Activated CD4-positive, alpha-beta T cell treated with anti-CD3 and anti-CD28 coated beads for 1 hour (primary cell): ENCODE measurements around the gene IQGAP1.

ENCODE experiments used
- DNase-seq: peaks from one replicate; pipeline ENCODE4 v3.0.0-alpha.2; 2020

Gene IQGAP1

DNA sequence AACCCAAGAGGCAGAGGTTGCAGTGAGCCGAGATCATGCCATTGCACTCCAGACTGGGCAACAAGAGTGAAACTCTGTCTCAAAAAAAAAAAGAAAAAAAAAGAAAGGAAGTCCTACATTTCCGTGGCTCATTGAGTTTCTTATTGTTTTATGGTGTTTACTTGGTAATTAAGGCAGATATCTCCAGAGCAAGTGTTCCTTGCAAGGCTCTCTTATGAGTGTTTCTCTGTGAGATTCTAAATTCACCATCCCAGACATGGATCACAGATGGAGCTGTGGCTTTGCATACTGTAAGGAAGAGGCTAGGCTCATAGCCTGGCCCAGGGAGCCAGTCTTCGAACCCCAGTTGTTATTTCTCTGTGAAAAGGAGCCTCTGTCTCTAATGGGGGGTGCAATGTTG is 53.0 kb downstream of the IQGAP1 start:
- DNase-seq = no peak

- DNase-seq = no peak
These were observed 54.4 kb downstream of the IQGAP1 start for GRCh38 chr15:90442423-90442822.

GRCh38 chr15:90449206-90449735 is 61.2 kb downstream of the IQGAP1 start:
- DNase-seq = no peak

DNA sequence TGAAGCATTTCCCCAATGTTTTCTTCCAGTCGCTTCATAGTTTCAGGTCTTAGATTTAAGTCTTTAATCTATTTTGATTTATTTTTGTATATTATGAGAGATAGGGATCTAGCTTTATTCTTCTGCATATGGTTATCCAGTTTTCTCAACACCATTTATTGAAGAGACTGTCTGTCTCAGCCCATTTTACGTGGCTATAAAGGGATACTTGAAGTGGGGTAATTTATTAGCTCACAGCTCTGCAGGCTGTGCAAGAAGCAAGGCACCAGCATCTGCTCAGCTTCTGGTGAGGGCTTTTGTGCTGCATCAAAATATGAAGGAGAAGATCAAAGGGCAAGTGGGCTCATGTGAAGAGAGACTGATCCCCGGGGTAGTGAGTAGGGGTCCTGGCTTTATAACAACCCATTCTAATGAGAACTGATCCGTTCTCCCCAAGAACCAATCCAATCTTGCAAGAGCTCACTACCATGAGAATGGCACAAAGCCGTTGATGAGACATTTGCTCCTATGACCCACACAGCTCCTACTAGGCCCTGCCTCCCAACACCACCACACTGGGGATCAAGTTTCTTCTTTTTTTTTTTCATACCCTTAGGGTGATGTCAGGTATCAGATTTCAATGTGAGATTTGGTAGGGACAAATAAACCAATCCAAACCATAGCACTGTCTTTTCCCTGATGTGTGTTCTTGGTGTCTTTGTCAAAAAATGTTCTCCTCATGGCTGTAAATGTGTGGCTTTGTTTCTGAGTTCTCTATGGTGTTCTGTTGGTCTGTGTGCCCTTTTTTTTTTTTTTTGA is 63.2 kb downstream of the IQGAP1 start:
- DNase-seq = no peak

GRCh38 chr15:90456236-90456635 is 68.2 kb downstream of the IQGAP1 start:
- DNase-seq = no peak

GRCh38 chr15:90458061-90458460 is 70.0 kb downstream of the IQGAP1 start:
- no peak for DNase-seq

- no peak for DNase-seq
These were observed 71.3 kb downstream of the IQGAP1 start for GRCh38 chr15:90459368-90459767.

GRCh38 chr15:90460142-90460824 is 72.2 kb downstream of the IQGAP1 start:
- no peak for DNase-seq

- DNase-seq = no peak
These were observed 75.3 kb downstream of the IQGAP1 start for GRCh38 chr15:90463381-90463780.

GRCh38 chr15:90465140-90465929 is 77.3 kb downstream of the IQGAP1 start:
- DNase-seq = no peak

DNA sequence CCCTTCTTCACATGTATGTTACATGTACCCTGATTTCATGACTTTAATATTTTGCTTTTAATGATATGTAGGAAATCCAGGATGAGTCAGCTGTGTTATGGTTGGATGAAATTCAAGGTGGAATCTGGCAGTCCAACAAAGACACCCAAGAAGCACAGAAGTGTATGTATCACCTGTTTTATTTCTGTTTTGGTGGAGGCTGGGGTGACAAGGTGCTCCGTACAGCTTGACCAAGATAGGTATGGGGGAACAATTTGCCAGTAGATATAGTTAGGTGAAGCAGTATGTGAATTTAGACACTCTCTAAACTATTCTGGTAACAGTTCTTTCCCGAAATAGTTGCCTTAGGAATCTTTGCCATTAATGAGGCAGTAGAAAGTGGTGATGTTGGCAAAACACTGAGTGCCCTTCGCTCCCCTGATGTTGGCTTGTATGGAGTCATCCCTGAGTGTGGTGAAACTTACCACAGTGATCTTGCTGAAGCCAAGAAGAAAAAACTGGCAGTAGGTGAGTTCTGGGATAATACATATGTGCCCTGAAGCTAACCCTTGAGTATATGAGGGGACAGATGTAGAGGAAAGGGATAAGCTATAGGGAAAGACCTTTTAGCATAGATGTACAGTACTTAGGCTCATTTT is 78.0 kb downstream of the IQGAP1 start:
- DNase-seq = no peak

DNA sequence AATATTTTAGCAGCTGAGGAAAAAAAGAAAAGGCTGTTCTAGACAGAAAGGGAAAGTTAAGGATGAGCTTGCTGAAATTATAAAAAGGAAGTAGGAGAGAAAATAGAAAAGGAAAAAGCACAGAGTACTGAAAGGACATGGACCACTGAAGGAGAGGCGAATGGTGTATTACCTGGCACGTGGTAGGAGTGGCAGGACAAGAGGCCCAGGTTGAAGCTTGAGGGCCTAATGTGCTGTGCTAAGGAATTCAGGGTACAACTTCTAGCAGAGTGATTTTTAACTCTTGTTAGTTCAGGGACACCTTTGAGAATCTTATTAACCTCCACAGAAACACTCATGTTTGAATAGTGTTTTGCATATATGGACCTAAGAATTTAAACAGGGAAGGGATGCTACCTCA is 81.7 kb downstream of the IQGAP1 start:
- no peak for DNase-seq

DNA sequence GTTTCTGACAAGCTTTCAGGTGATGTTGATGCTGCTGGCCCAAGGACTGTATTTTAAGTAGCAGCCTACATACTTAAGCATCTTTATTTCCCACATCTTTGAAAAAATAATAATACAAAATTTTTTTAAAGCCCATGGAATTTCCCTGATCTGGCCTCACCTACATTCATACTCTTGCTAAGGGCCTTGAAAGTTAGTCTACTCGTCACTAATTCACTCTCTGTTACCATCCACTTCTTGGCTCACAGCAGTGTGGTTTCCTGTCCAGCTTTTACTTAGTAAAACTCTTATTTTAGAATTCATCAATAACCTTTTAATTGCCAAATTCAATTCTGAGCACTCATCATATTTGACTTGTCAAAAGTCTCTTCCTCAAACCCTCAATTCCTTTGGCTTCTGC is 82.4 kb downstream of the IQGAP1 start:
- no peak for DNase-seq

GRCh38 chr15:90471126-90471525 is 83.1 kb downstream of the IQGAP1 start:
- DNase-seq = no peak

GRCh38 chr15:90471769-90472168 is 83.7 kb downstream of the IQGAP1 start:
- no peak for DNase-seq

- no peak for DNase-seq
These were observed 90.9 kb downstream of the IQGAP1 start for GRCh38 chr15:90478846-90479481.

GRCh38 chr15:90479656-90480055 is 91.6 kb downstream of the IQGAP1 start:
- no peak for DNase-seq

- DNase-seq = peak; percentile 10
These were observed 93.0 kb downstream of the IQGAP1 start for GRCh38 chr15:90481023-90481422.

DNA sequence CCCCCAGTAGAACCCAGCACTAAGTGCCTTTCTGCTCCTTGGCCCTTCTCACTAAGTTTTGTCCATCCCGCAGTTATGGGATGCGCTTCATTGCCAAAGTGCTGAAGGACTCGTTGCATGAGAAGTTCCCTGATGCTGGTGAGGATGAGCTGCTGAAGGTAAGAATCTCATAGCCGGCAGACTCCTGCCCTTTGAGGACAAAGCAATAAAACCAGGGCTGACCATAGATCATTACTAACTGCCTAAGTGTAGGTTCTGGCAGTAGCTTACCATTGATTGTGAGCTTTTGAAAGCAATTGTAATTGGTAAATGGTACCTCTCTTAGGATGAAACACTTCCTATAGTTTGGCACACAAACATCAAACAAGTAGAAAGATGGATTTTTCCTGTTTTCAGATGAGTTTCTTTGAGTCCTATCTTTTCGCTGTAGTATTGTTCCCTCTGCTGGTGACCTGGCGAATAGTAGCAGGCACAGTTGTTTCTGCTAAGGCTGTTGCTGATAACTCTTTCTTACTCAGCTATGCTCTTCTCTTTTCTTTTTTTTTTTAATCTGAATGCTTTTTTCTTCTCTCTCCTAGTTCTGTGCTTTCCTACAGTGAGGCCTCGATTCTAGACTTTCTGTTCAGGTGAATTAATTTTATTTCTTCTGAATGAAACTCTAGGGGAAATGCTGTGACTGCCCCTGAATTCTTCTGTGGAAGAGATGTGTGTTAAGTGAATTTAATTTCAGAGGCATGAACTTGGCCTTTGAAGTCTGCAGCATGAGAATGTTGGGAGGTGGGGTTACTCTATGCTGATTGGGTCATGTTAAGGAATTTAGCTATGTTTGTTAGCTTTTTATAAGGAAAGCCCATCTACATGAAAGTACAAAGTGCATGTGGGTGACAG is 94.3 kb downstream of the IQGAP1 start:
- peak; percentile 13 for DNase-seq

- DNase-seq = no peak
These were observed 94.9 kb downstream of the IQGAP1 start for GRCh38 chr15:90483012-90483307.

DNA sequence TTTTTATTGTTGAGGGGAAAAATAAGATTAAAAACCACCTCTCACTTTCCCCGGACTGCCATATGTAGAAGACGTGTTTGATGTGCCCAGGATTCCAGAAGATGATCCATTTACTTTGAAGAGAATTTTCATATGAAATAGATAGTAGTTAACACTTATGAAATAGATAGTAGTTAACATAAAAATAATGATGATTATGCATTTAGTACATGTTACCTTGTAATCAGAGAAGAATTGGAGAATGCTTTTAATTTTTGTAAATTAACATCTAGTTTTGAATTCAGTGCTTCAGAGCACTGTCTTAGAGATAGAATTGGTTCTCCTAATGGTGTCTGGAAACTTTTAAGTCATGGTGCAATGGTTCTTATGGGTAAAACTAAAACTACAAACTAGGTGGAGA is 95.6 kb downstream of the IQGAP1 start:
- no peak for DNase-seq

DNA sequence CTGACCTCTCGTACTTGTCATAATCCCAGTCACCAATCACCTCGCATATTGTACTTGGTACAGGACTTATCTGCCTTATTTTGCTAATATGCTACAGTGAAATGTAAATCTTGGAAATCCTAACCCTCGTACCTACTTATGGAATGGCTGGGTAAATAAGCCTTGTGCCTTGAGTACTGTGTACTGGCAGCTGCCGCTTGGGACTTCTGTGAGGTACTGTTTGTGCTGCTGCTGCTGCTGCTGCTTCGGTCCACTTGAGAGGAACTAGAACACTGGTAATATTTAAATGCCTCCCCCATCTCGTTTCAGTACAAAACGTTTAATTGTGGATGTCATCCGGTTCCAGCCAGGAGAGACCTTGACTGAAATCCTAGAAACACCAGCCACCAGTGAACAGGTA is 99.1 kb downstream of the IQGAP1 start:
- DNase-seq = no peak
